GM21526 (cell line): ENCODE data around the gene OSBPL10.

Source experiments
- ATAC-seq: cut with Tn5 transposase; IDR thresholded peaks from one replicate; pipeline ENCODE4 v1.9.1; 2021; ENCODE audit warnings: moderate library complexity; ENCODE audit not compliant: unreplicated experiment, low FRiP score

Gene OSBPL10

GRCh38 chr3:31645256-31645655, 335.8 kb downstream of the OSBPL10 start:
- ATAC-seq = no peak

GRCh38 chr3:31639828-31640227, 341.2 kb downstream of the OSBPL10 start:
- no peak for ATAC-seq

GRCh38 chr3:31636694-31637442, 344.2 kb downstream of the OSBPL10 start:
- no peak for ATAC-seq

DNA sequence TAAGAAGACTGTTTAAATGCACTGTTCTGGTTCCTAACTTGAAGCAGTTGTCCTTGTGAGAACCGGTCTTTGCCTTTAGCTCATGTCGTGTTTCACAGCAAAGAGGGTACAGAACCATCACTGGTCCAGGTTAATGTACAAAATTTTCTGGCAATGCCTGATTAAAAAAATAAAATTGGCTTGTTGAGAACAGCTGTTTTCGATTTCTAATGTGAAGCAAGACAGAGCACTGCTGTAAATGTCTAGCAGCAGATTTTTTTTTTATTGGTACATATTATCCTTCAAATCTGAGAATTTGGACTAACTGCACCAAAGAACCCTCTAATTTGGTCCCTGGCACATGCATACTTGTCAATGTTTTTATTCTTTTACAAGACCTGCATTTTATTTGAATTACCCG, 345.0 kb downstream of the OSBPL10 start:
- no peak for ATAC-seq

- no peak for ATAC-seq
Observed at GRCh38 chr3:31635545-31635944, 345.5 kb downstream of the OSBPL10 start.

DNA sequence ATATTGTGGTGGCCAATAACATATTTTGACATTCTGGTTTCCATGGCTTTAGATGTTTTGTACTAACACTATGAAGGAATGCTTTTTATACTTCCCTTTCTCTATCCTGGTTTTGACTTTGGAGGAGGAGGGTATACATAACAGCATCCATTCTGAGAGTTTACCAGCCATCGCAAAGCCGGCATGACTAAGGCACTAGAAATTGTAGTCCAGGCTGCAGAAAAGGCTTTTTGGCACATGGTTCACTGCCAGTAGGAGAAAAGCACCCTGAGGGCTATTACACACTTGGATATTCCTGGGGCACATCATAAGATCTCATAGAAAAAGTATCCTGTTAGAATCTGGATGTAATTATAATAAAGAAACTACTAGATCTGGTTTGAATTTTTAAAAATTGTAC, 346.6 kb downstream of the OSBPL10 start:
- no peak for ATAC-seq

- ATAC-seq = no peak
Observed at GRCh38 chr3:31629054-31629453, 352.0 kb downstream of the OSBPL10 start.

DNA sequence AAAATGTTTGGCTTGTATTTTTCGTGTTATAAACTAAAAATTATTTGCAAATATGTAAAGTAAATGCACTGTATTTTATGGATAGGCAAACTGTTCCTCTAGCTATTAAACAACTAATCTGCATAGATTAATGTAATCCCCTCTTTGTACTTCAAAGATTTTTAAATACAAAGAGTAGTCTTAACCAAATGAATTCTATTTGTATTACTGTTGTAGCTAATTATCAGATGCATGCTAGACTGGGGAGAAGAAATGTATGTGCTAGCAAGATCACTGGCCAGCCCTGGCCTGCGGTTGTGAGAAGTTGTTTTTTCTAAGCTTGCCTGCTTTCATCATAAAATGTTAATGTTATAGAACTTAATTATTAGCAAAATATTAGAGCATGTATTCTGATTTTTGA, 355.7 kb downstream of the OSBPL10 start:
- ATAC-seq = no peak

DNA sequence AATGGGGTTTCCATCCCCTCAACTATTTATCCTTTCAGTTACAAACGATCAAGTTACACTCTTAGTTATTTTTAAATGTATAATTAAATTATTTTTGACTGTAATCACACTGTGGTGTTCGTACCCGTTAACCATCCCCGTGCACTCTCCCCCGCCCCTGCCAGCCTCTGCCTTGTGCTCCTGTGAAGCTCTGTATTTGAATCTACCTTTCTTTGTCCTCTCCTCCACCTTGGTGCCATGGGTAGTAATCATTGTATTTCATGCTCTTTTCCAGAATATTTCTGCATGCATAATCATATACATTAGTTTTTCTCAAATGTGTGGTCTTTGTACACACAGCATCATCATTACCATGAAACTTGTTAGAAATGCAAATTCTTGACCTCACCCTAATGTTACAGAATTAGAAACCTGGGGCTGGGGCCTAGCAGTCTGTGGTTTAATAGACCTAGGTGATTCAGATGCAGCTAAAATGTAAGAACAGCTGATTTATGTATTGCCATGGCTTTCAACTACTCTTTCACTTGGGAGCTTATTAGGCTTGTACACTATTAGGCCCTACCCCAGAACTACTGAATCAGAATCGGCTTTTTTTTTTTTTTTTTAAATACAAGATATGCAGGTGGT, 356.9 kb downstream of the OSBPL10 start:
- no peak for ATAC-seq

- ATAC-seq = peak; percentile 55
Observed at GRCh38 chr3:31622636-31623288, 358.3 kb downstream of the OSBPL10 start.

GRCh38 chr3:31621314-31621713, 359.7 kb downstream of the OSBPL10 start:
- no peak for ATAC-seq

- peak; percentile 38 for ATAC-seq
Observed at GRCh38 chr3:31620656-31621055, 360.4 kb downstream of the OSBPL10 start.

DNA sequence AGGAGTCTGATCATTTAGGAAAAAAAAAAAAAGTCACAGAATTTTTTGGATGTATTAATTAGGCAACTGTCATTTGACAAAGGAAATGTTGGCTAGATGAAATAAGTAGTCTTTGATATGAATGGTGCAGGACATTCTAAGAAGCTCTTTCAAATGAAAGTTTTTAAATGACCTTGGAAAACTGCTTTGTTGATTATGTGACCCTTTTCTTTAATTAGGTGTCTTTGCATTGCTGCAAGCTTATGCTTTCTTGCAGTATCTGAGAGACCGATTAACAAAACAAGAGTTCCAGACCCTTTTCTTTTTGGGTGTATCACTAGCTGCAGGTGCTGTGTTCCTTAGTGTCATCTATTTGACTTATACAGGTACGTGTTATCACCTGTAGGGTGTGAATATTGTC, 364.4 kb downstream of the OSBPL10 start:
- no peak for ATAC-seq

DNA sequence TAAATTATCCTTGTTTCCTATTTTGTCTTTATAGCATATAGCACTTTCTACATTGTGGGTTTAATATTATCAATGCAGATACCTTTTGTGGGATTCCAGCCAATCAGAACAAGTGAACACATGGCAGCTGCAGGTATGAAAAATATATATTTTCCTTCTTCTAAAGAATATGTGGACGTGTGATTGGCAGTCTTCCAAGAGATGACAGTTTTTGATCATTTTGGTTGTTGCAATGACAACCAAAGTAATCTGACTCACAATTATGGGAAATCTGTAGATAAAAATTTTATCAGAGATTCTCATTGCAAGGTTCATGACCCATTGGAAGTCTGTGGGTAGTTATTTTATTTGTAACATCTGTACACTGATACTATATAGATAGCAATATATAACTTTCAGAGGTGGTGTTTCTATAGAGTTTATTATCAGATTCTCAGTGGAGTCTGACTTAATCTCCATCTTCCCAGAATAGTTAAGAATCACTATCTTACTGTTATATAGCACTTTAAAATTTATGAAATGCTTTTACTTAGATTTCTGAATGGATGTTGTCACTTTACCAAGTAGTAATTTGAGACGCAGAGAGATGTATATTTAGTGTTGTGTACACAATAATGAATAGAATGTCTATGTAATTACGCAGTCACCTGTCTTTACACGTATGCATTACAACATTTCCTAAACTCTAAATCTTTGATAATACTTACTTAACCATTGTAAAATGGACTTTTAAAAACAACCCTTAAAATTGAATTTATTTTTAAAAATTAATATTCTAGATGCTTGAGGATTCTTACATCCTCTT, 365.8 kb downstream of the OSBPL10 start:
- ATAC-seq = no peak

GRCh38 chr3:31614162-31614921, 366.7 kb downstream of the OSBPL10 start:
- ATAC-seq = no peak

- ATAC-seq = no peak
Observed at GRCh38 chr3:31613654-31614053, 367.4 kb downstream of the OSBPL10 start.

- ATAC-seq = no peak
Observed at GRCh38 chr3:31613177-31613576, 367.9 kb downstream of the OSBPL10 start.
